Neural cell (in vitro differentiated cells): ENCODE measurements around the gene ZDHHC9. TPM values are rescaled to one million over a fixed set of nuclear protein-coding genes. Genes with fewer than 3 reads are reported as not detected.

ENCODE experiments used
- H2AFZ ChIP-seq: fragments of 200-600, 300-800 bp; sonication (generic), shearing (Covaris generic); 2 replicates; pipeline ENCODE4 v1.6.0; 2014; ENCODE audit warnings: low read depth, mild to moderate bottlenecking, antibody characterized with exemption, low read length, moderate library complexity
- H3F3A ChIP-seq: fragments of 200-600 bp; shearing (Covaris generic); 2 replicates; pipeline ENCODE4 v1.6.1; 2016; ENCODE audit warnings: mild to moderate bottlenecking, moderate library complexity, mixed read lengths, antibody characterized with exemption, low read length; ENCODE audit not compliant: insufficient read depth, poor library complexity, severe bottlenecking
- H3K27ac ChIP-seq: fragments of 200-600, 300-800 bp; sonication (generic), shearing (Covaris generic); 2 replicates; pipeline ENCODE4 v1.5.1; 2014; ENCODE audit warnings: mild to moderate bottlenecking, low read length, moderate library complexity
- H3K27me3 ChIP-seq: fragments of 300-800, 200-600 bp; sonication (generic), shearing (Covaris generic); 2 replicates; pipeline ENCODE4 v1.6.0; 2014; ENCODE audit warnings: mild to moderate bottlenecking, low read depth, low read length, moderate library complexity; ENCODE audit not compliant: insufficient read depth
- H3K36me3 ChIP-seq: fragments of 300-800, 200-600 bp; sonication (generic), shearing (Covaris generic); 2 replicates; pipeline ENCODE4 v1.5.1; 2014; ENCODE audit warnings: mild to moderate bottlenecking, antibody characterized with exemption, low read length, moderate library complexity; ENCODE audit not compliant: insufficient read depth
- H3K4me2 ChIP-seq: fragments of 300-800, 200-600 bp; sonication (generic), shearing (Covaris generic); 2 replicates; pipeline ENCODE4 v1.6.0; 2014; ENCODE audit warnings: mild to moderate bottlenecking, low read length
- H3K4me3 ChIP-seq: fragments of 300-800, 200-600 bp; sonication (generic), shearing (Covaris generic); 2 replicates; pipeline ENCODE4 v1.5.1; 2014; ENCODE audit warnings: mild to moderate bottlenecking, low read length, moderate library complexity
- H3K79me2 ChIP-seq: fragments of 200-600 bp; shearing (Covaris generic); replicated peaks from 2 replicates; pipeline ENCODE4 v1.6.0; 2014; ENCODE audit warnings: mild to moderate bottlenecking, low read length, moderate library complexity; ENCODE audit not compliant: insufficient read depth
- H3K9ac ChIP-seq: fragments of 300-800, 200-600 bp; sonication (generic), shearing (Covaris generic); 2 replicates; pipeline ENCODE4 v1.6.1; 2016; ENCODE audit warnings: mild to moderate bottlenecking, low read length, mixed read lengths
- H3K9me2 ChIP-seq: fragments of 200-600 bp; shearing (Covaris generic); 2 replicates; pipeline ENCODE4 v1.6.1; 2016; ENCODE audit warnings: mild to moderate bottlenecking, low read length, mixed read lengths; ENCODE audit not compliant: insufficient read depth
- H3K9me3 ChIP-seq: fragments of 200-600, 300-800 bp; sonication (generic), shearing (Covaris generic); 2 replicates; pipeline ENCODE4 v1.6.1; 2016; ENCODE audit warnings: mild to moderate bottlenecking, mixed run types, low read length, moderate library complexity, mixed read lengths
- H4K20me1 ChIP-seq: fragments of 200-600 bp; shearing (Covaris generic); 2 replicates; pipeline ENCODE4 v1.6.1; 2016; ENCODE audit warnings: mild to moderate bottlenecking, mixed run types; ENCODE audit not compliant: insufficient read depth
- EP300 ChIP-seq: fragments of 450-650 bp; conservative IDR thresholded peaks from 2 replicates; pipeline ENCODE4 v1.6.1; 2014; ENCODE audit warnings: antibody characterized with exemption, mild to moderate bottlenecking, moderate library complexity; ENCODE audit not compliant: poor library complexity, severe bottlenecking
- EZH2 ChIP-seq: fragments of 200-600, 300-800 bp; shearing (Covaris generic), sonication (generic); IDR thresholded peaks from 2 replicates; pipeline ENCODE4 v1.6.1; 2014; ENCODE audit warnings: antibody characterized with exemption, low read length, borderline replicate concordance, mild to moderate bottlenecking; ENCODE audit not compliant: insufficient read depth, poor library complexity, severe bottlenecking
- MXI1 ChIP-seq: fragments of 450-650 bp; conservative IDR thresholded peaks from 2 replicates; pipeline ENCODE4 v1.6.1; 2014; ENCODE audit warnings: antibody characterized with exemption, mild to moderate bottlenecking; ENCODE audit not compliant: poor library complexity, severe bottlenecking
- POLR2AphosphoS5 ChIP-seq: IDR thresholded peaks from 2 replicates; pipeline ENCODE4 v1.6.1; 2012
- RAD21 ChIP-seq: fragments of 450-650 bp; conservative IDR thresholded peaks from 2 replicates; pipeline ENCODE4 v1.6.1; 2014; ENCODE audit warnings: antibody characterized with exemption, mild to moderate bottlenecking, moderate library complexity
- SMC3 ChIP-seq: fragments of 450-650 bp; conservative IDR thresholded peaks from 2 replicates; pipeline ENCODE4 v1.6.1; 2014; ENCODE audit warnings: antibody characterized with exemption, mild to moderate bottlenecking, moderate library complexity; ENCODE audit not compliant: poor library complexity
- TAF1 ChIP-seq: IDR thresholded peaks from 2 replicates; pipeline ENCODE4 v1.6.1; 2012; ENCODE audit warnings: low read depth
- polyA plus RNA-seq: library from polyadenylated mRNA; depleted of rRNA; stranded (reverse); fragments of >200 nt; gene quantifications from 2 replicates; pipeline ENCODE4 v1.2.3, GENCODE V29; 2014
- small RNA-seq, 3 experiments: library from RNA; depleted of rRNA; stranded (forward); fragments of <200 nt; gene quantifications; one replicate each; pipeline ENCODE3, GENCODE V24; 2012
- TF ChIP-seq, protein P1 (sequence below): IDR thresholded peaks from 2 replicates; pipeline ENCODE4 v1.6.1; 2012; ENCODE audit warnings: borderline replicate concordance
- TF ChIP-seq, protein P2 (sequence below): fragments of 450-650 bp; IDR thresholded peaks from 2 replicates; pipeline ENCODE4 v1.5.1; 2014; ENCODE audit warnings: antibody characterized with exemption, mild to moderate bottlenecking, moderate library complexity; ENCODE audit not compliant: poor library complexity, severe bottlenecking

Gene ZDHHC9
- polyA plus RNA-seq, 1 donor from 2014 or later, result 24.9 TPM

DNA sequence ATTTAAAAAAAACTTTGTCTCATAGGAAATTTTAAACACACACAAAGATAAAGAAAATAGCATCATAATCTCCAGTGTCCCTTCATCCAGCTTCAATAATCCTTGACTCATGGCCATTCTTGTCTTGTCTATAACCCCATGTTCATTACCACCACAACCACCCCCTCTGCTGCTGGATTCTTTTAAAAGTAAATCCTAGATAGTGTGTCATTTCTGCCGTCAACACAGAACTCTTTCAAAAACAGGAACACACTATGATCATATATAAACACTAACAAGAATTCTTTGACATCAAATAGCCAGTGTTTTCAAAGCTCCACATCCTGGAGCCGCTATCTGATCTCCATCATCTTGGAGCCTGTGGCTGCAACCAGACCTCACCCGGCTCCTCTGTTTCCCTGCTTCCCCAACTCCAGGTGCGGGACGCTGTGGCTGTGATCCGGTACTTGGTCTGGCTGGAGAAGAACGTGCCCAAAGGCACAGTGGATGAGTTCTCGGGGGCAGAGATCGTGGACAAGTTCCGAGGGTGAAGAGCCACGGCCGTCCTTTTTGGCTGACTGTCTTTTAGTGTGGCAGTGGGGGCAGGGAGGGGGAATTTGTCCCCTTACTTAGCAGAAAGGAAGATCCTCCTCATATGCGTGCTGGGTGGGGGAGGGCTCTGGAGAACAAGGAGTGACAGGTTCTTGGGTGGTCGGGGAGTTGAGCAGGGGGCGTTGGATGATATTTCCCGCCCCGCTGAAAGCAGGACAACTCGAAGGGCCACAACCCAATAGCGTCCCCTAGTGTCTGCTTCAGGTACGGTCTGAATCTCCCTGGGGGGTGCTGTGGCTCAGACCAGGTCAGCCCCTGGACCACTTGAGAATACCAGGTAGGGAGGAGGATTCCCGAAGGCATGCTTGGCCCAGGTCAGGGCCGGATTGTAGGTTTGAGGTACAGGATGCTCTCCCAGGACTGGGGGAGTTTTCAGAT lies 89.3 kb downstream of the ZDHHC9 start:
- H4K20me1 ChIP-seq, result no peaks in the 10 kb centered on the region
- no peak overlapping the region for H3K9ac ChIP-seq
- no peak overlapping the region for H3K4me3 ChIP-seq
- no peak overlapping the region for H2AFZ ChIP-seq
- H3K79me2 ChIP-seq, result no peaks in the 10 kb centered on the region
- H3K27ac ChIP-seq, result no peak overlapping the region
- H3K9me2 ChIP-seq, result no peaks in the 10 kb centered on the region
- TF ChIP-seq, protein P1, sequence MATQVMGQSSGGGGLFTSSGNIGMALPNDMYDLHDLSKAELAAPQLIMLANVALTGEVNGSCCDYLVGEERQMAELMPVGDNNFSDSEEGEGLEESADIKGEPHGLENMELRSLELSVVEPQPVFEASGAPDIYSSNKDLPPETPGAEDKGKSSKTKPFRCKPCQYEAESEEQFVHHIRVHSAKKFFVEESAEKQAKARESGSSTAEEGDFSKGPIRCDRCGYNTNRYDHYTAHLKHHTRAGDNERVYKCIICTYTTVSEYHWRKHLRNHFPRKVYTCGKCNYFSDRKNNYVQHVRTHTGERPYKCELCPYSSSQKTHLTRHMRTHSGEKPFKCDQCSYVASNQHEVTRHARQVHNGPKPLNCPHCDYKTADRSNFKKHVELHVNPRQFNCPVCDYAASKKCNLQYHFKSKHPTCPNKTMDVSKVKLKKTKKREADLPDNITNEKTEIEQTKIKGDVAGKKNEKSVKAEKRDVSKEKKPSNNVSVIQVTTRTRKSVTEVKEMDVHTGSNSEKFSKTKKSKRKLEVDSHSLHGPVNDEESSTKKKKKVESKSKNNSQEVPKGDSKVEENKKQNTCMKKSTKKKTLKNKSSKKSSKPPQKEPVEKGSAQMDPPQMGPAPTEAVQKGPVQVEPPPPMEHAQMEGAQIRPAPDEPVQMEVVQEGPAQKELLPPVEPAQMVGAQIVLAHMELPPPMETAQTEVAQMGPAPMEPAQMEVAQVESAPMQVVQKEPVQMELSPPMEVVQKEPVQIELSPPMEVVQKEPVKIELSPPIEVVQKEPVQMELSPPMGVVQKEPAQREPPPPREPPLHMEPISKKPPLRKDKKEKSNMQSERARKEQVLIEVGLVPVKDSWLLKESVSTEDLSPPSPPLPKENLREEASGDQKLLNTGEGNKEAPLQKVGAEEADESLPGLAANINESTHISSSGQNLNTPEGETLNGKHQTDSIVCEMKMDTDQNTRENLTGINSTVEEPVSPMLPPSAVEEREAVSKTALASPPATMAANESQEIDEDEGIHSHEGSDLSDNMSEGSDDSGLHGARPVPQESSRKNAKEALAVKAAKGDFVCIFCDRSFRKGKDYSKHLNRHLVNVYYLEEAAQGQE, result no peak
- TF ChIP-seq EZH2 (no peak), SMC3 (no peak), MXI1 (no peak), EP300 (no peak), RAD21 (no peak), POLR2AphosphoS5 (no peak), TAF1 (no peak)
- TF ChIP-seq, protein P2, sequence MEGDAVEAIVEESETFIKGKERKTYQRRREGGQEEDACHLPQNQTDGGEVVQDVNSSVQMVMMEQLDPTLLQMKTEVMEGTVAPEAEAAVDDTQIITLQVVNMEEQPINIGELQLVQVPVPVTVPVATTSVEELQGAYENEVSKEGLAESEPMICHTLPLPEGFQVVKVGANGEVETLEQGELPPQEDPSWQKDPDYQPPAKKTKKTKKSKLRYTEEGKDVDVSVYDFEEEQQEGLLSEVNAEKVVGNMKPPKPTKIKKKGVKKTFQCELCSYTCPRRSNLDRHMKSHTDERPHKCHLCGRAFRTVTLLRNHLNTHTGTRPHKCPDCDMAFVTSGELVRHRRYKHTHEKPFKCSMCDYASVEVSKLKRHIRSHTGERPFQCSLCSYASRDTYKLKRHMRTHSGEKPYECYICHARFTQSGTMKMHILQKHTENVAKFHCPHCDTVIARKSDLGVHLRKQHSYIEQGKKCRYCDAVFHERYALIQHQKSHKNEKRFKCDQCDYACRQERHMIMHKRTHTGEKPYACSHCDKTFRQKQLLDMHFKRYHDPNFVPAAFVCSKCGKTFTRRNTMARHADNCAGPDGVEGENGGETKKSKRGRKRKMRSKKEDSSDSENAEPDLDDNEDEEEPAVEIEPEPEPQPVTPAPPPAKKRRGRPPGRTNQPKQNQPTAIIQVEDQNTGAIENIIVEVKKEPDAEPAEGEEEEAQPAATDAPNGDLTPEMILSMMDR, result no peak
- no peak overlapping the region for H3K4me2 ChIP-seq
- no peaks in the 10 kb centered on the region for H3F3A ChIP-seq
- no peaks in the 10 kb centered on the region for H3K9me3 ChIP-seq
- H3K36me3 ChIP-seq, result no peaks in the 10 kb centered on the region
- no peaks in the 10 kb centered on the region for H3K27me3 ChIP-seq

Small RNAs within 50 kb of the gene (small RNA-seq; reads per million reads assigned to genes)
- 0 reads per million in 3 experiments for gene RF00017

Other genes starting within 250 kb of the ZDHHC9 start
- gene APLN, start 188.9 kb downstream of the ZDHHC9 start, polyA plus RNA-seq, result 0.26 and 0.38 TPM in 2 replicates
- gene XPNPEP2, start 104.9 kb downstream of the ZDHHC9 start, polyA plus RNA-seq, result not detected in 2 replicates
- not detected in 2 replicates for gene SASH3, start 63.9 kb downstream of the ZDHHC9 start, polyA plus RNA-seq
- 9.3 and 10.5 TPM in 2 replicates for gene UTP14A, start 62.3 kb upstream of the ZDHHC9 start, polyA plus RNA-seq
- gene BCORL1, start 138.7 kb upstream of the ZDHHC9 start, polyA plus RNA-seq, result 1.0 and 1.1 TPM in 2 replicates